WTC11 (cell line): ENCODE measurements around the gene COL19A1. TPM values are rescaled to one million over a fixed set of nuclear protein-coding genes. Genes with fewer than 3 reads are reported as not detected.

Experiments
- ATAC-seq: fragments of 200-7000 bp; cut with Tn5 transposase; 2 replicates; pipeline ENCODE4 v1.10.0; 2021; ENCODE audit warnings: mild to moderate bottlenecking, moderate library complexity
- CTCF ChIA-PET: fragments of 300-600 bp; sonication (Branson Sonifier 250); formaldehyde crosslinking; loops from one replicate; lab custom pipeline; 2021; ENCODE audit warnings: antibody characterized with exemption; lab: Charles Lee
- POLR2A ChIA-PET: fragments of 350-600 bp; sonication (Branson Sonifier 250); formaldehyde crosslinking; loops from one replicate; lab custom pipeline; 2021; ENCODE audit warnings: antibody characterized with exemption; lab: Charles Lee
- DNase-seq: peaks from one replicate; pipeline ENCODE4 v3.0.0; 2021; ENCODE audit warnings: low spot score
- H3K27ac Mint-ChIP-seq: 2 replicates; pipeline ENCODE4 v1.8.0; 2021; ENCODE audit warnings: mixed read lengths
- H3K27me3 Mint-ChIP-seq: 2 replicates; pipeline ENCODE4 v1.8.0; 2021; ENCODE audit warnings: low read depth, mild to moderate bottlenecking, moderate library complexity, mixed read lengths
- H3K36me3 Mint-ChIP-seq: 2 replicates; pipeline ENCODE4 v1.8.0; 2021; ENCODE audit warnings: mixed read lengths
- H3K4me1 Mint-ChIP-seq: 2 replicates; pipeline ENCODE4 v1.8.0; 2022; ENCODE audit warnings: mixed read lengths
- H3K4me3 Mint-ChIP-seq: 2 replicates; pipeline ENCODE4 v1.8.0; 2021; ENCODE audit warnings: mild to moderate bottlenecking, moderate library complexity, mixed read lengths
- H3K9me3 Mint-ChIP-seq: 2 replicates; pipeline ENCODE4 v1.8.0; 2021; ENCODE audit warnings: mixed read lengths
- ETV6 ChIP-seq: sonication (generic); formaldehyde crosslinking; IDR thresholded peaks from 2 replicates; pipeline ENCODE4 v1.8.1; 2022; ENCODE audit warnings: mild to moderate bottlenecking, missing genetic modification reagents
- FOXK1 ChIP-seq: sonication (generic); formaldehyde crosslinking; IDR thresholded peaks from 2 replicates; pipeline ENCODE4 v1.8.0; 2022; ENCODE audit warnings: mild to moderate bottlenecking, moderate library complexity, missing genetic modification reagents
- FOXP1 ChIP-seq: sonication (generic); formaldehyde crosslinking; IDR thresholded peaks from 2 replicates; pipeline ENCODE4 v1.8.0; 2022; ENCODE audit warnings: missing genetic modification reagents, mild to moderate bottlenecking, moderate library complexity, borderline replicate concordance
- GTF2I ChIP-seq: fragments of 250-450 bp; sonication (Bioruptor Pico); conservative IDR thresholded peaks from 2 replicates; pipeline ENCODE4 v1.4.0; 2021; ENCODE audit warnings: mild to moderate bottlenecking
- MYBL2 ChIP-seq: sonication (generic); formaldehyde crosslinking; IDR thresholded peaks from 2 replicates; pipeline ENCODE4 v1.8.1; 2023; ENCODE audit warnings: mild to moderate bottlenecking, moderate library complexity, missing genetic modification reagents
- NFATC4 ChIP-seq: fragments of 250-450 bp; sonication (Bioruptor Pico); IDR thresholded peaks from 2 replicates; pipeline ENCODE4 v1.9.0; 2021; ENCODE audit warnings: mild to moderate bottlenecking
- NR3C1 ChIP-seq: sonication (generic); formaldehyde crosslinking; conservative IDR thresholded peaks from 2 replicates; pipeline ENCODE4 v1.8.1; 2023; ENCODE audit warnings: low read depth, mild to moderate bottlenecking, missing genetic modification reagents
- PRRX2 ChIP-seq: fragments of 250-450 bp; sonication (Bioruptor Pico); IDR thresholded peaks from 2 replicates; pipeline ENCODE4 v1.8.0; 2021; ENCODE audit warnings: mild to moderate bottlenecking
- RELA ChIP-seq: sonication (generic); formaldehyde crosslinking; IDR thresholded peaks from 2 replicates; pipeline ENCODE4 v1.8.1; 2022; ENCODE audit warnings: missing genetic modification reagents, mild to moderate bottlenecking, borderline replicate concordance
- RORB ChIP-seq: fragments of 250-450 bp; sonication (Bioruptor Pico); IDR thresholded peaks from 2 replicates; pipeline ENCODE4 v1.9.0; 2021; ENCODE audit warnings: mild to moderate bottlenecking
- TP53 ChIP-seq: sonication (generic); formaldehyde crosslinking; IDR thresholded peaks from 2 replicates; pipeline ENCODE4 v1.8.1; 2023; ENCODE audit warnings: mild to moderate bottlenecking, missing genetic modification reagents
- ZBTB21 ChIP-seq: sonication (generic); formaldehyde crosslinking; IDR thresholded peaks from 2 replicates; pipeline ENCODE4 v1.8.1; 2023; ENCODE audit warnings: mild to moderate bottlenecking, missing genetic modification reagents, borderline replicate concordance
- ZNF317 ChIP-seq: sonication (generic); formaldehyde crosslinking; IDR thresholded peaks from 2 replicates; pipeline ENCODE4 v1.8.1; 2023; ENCODE audit warnings: low read depth, mild to moderate bottlenecking, moderate library complexity, missing genetic modification reagents, borderline replicate concordance
- total RNA-seq: library from RNA; stranded (reverse); gene quantifications from 3 replicates; pipeline ENCODE4 v1.2.3, GENCODE V29; 2021
- TF ChIP-seq, protein P1 (sequence below): sonication (generic); formaldehyde crosslinking; IDR thresholded peaks from 2 replicates; pipeline ENCODE4 v1.8.0; 2022; ENCODE audit warnings: mild to moderate bottlenecking, missing genetic modification reagents
- TF ChIP-seq, protein P2 (sequence below): fragments of 250-450 bp; sonication (Bioruptor Pico); IDR thresholded peaks from 2 replicates; pipeline ENCODE4 v1.9.0; 2021; ENCODE audit warnings: mild to moderate bottlenecking, borderline replicate concordance
- TF ChIP-seq, protein P3 (sequence below): sonication (generic); formaldehyde crosslinking; IDR thresholded peaks from 2 replicates; pipeline ENCODE4 v1.8.1; 2022; ENCODE audit warnings: missing genetic modification reagents, borderline replicate concordance
- TF ChIP-seq, protein P4 (sequence below): sonication (generic); formaldehyde crosslinking; IDR thresholded peaks from 2 replicates; pipeline ENCODE4 v1.8.0; 2022; ENCODE audit warnings: mild to moderate bottlenecking, missing genetic modification reagents
- TF ChIP-seq, protein P5 (sequence below): sonication (generic); formaldehyde crosslinking; IDR thresholded peaks from 2 replicates; pipeline ENCODE4 v1.8.1; 2022; ENCODE audit warnings: mild to moderate bottlenecking, moderate library complexity, missing genetic modification reagents
- TF ChIP-seq, protein P6 (sequence below): sonication (generic); formaldehyde crosslinking; IDR thresholded peaks from 2 replicates; pipeline ENCODE4 v1.8.1; 2023; ENCODE audit warnings: mild to moderate bottlenecking, missing genetic modification reagents, moderate library complexity
- TF ChIP-seq, protein P7 (sequence below): sonication (generic); formaldehyde crosslinking; IDR thresholded peaks from 2 replicates; pipeline ENCODE4 v1.8.1; 2023; ENCODE audit warnings: mild to moderate bottlenecking, moderate library complexity, missing genetic modification reagents
- TF ChIP-seq, protein P8 (sequence below): sonication (generic); formaldehyde crosslinking; IDR thresholded peaks from 2 replicates; pipeline ENCODE4 v1.8.1; 2023; ENCODE audit warnings: mild to moderate bottlenecking, missing genetic modification reagents

COL19A1 gene
- total RNA-seq, 1 experiment from 2014 or later, result not detected

DNA sequence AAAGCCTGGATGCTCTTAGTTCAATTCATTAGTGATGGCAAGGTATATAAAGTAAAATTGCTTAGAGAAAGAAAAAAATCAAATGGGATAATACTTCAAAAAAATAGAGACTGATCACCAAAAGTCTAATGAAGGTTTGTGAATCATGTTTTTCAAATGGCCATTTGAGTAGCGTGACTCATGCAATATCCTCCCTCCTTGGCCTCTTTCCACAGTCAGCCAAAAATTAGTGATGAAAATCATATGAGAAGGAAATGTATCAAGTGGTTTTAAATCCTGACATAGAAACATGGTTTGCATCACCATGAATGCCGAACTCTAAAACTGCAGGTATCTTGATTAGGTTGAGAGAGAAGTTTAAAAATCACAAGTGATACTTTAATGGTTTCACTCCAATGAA is 1.2 kb upstream of the COL19A1 start (continued):
- TF ChIP-seq, protein P1, sequence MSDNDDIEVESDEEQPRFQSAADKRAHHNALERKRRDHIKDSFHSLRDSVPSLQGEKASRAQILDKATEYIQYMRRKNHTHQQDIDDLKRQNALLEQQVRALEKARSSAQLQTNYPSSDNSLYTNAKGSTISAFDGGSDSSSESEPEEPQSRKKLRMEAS (CRISPR knock-in tag), result no peak
- TF ChIP-seq ETV6 (CRISPR knock-in tag) (no peak), PRRX2 (CRISPR knock-in tag) (no peak)

DNA sequence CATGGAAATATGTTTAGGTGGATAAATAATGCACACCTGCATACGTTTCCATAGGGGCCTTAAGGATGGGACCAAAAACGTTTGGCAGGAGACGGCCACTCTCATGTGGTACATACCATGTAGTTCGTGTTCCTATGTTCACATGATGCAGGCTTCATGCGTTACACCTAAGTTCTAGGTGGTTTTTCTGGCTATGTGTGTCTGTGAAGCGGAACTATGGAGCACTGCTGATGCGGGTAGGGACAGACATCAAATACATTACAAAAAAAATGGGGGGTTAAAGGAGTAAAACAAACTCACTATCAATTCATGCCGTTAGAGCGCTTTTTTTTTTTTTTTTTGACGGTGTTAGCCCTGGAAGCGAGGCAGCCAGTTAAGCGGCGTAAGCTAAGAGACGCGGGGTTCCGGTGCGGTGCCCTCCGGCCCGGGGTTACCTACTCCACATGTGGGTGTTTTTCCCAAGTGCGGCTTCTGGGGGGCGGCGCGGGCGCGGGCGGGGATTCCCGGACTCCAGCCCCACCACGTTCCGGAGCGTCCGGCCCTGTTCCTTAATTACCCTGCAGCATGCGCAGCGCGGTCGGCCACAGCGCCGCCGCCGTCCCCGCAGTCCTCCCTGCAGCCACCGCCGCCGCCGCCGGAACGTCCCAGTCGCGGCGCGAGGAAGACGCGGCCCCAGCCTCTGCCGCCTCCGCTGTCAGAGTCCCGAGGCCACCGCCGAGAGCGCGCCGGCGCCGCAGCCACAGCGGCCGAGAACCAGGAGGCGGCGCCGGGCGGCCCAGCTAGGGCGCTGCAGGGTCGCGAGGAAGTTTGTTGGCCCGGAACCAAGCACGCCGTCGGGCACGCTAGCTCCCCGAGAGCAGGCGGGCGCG is 648 bp downstream of the COL19A1 start:
- DNase-seq, result peak; percentile 68
- Mint-ChIP-seq H3K27ac (no peak overlapping the region), H3K4me3 (peak overlapping the region; percentile 87), H3K9me3 (no peaks in the 10 kb centered on the region), H3K4me1 (peaks cover 24% of the 10 kb centered on the region), H3K27me3 (peaks cover 60% of the 10 kb centered on the region), H3K36me3 (no peaks in the 10 kb centered on the region)
- ChIA-PET POLR2A (interaction anchor here (1.1 kb wide), 1 partner anchor 70 kb away, joined by 4 read pairs; the partner anchor contains the start of gene LMBRD1), CTCF (interaction anchor here (0.6 to 1.9 kb wide), 13 partner anchors 9 to 1744 kb away, joined by 3 to 7 read pairs (median 3); no protein-coding TSS in a partner anchor)
- ATAC-seq, result peak; percentile 85
- TF ChIP-seq, protein P2, sequence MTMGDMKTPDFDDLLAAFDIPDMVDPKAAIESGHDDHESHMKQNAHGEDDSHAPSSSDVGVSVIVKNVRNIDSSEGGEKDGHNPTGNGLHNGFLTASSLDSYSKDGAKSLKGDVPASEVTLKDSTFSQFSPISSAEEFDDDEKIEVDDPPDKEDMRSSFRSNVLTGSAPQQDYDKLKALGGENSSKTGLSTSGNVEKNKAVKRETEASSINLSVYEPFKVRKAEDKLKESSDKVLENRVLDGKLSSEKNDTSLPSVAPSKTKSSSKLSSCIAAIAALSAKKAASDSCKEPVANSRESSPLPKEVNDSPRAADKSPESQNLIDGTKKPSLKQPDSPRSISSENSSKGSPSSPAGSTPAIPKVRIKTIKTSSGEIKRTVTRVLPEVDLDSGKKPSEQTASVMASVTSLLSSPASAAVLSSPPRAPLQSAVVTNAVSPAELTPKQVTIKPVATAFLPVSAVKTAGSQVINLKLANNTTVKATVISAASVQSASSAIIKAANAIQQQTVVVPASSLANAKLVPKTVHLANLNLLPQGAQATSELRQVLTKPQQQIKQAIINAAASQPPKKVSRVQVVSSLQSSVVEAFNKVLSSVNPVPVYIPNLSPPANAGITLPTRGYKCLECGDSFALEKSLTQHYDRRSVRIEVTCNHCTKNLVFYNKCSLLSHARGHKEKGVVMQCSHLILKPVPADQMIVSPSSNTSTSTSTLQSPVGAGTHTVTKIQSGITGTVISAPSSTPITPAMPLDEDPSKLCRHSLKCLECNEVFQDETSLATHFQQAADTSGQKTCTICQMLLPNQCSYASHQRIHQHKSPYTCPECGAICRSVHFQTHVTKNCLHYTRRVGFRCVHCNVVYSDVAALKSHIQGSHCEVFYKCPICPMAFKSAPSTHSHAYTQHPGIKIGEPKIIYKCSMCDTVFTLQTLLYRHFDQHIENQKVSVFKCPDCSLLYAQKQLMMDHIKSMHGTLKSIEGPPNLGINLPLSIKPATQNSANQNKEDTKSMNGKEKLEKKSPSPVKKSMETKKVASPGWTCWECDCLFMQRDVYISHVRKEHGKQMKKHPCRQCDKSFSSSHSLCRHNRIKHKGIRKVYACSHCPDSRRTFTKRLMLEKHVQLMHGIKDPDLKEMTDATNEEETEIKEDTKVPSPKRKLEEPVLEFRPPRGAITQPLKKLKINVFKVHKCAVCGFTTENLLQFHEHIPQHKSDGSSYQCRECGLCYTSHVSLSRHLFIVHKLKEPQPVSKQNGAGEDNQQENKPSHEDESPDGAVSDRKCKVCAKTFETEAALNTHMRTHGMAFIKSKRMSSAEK, result no peak
- TF ChIP-seq, protein P3, sequence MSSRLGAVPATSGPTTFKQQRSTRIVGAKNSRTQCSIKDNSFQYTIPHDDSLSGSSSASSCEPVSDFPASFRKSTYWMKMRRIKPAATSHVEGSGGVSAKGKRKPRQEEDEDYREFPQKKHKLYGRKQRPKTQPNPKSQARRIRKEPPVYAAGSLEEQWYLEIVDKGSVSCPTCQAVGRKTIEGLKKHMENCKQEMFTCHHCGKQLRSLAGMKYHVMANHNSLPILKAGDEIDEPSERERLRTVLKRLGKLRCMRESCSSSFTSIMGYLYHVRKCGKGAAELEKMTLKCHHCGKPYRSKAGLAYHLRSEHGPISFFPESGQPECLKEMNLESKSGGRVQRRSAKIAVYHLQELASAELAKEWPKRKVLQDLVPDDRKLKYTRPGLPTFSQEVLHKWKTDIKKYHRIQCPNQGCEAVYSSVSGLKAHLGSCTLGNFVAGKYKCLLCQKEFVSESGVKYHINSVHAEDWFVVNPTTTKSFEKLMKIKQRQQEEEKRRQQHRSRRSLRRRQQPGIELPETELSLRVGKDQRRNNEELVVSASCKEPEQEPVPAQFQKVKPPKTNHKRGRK (CRISPR knock-in tag), result no peak
- TF ChIP-seq TP53 (CRISPR knock-in tag) (peak; percentile 56; the same call in 1 of the 2 replicates), NR3C1 (no peak), ZBTB21 (no peak), MYBL2 (CRISPR knock-in tag) (no peak), GTF2I (no peak), RORB (CRISPR knock-in tag) (no peak), NFATC4 (CRISPR knock-in tag) (no peak), ETV6 (CRISPR knock-in tag) (peak; percentile 62), PRRX2 (CRISPR knock-in tag) (no peak), RELA (CRISPR knock-in tag) (no peak), FOXP1 (peak; percentile 52; the same call in 1 of the 2 replicates), FOXK1 (CRISPR knock-in tag) (no peak), ZNF317 (no peak)
- TF ChIP-seq, protein P4, sequence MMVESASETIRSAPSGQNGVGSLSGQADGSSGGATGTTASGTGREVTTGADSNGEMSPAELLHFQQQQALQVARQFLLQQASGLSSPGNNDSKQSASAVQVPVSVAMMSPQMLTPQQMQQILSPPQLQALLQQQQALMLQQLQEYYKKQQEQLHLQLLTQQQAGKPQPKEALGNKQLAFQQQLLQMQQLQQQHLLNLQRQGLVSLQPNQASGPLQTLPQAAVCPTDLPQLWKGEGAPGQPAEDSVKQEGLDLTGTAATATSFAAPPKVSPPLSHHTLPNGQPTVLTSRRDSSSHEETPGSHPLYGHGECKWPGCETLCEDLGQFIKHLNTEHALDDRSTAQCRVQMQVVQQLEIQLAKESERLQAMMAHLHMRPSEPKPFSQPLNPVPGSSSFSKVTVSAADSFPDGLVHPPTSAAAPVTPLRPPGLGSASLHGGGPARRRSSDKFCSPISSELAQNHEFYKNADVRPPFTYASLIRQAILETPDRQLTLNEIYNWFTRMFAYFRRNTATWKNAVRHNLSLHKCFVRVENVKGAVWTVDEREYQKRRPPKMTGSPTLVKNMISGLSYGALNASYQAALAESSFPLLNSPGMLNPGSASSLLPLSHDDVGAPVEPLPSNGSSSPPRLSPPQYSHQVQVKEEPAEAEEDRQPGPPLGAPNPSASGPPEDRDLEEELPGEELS (CRISPR knock-in tag), result peak; percentile 74; the same call in 1 of the 2 replicates
- TF ChIP-seq, protein P5, sequence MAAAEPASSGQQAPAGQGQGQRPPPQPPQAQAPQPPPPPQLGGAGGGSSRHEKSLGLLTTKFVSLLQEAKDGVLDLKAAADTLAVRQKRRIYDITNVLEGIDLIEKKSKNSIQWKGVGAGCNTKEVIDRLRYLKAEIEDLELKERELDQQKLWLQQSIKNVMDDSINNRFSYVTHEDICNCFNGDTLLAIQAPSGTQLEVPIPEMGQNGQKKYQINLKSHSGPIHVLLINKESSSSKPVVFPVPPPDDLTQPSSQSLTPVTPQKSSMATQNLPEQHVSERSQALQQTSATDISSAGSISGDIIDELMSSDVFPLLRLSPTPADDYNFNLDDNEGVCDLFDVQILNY, result peak; percentile 57; the same call in 1 of the 2 replicates
- TF ChIP-seq, protein P6, sequence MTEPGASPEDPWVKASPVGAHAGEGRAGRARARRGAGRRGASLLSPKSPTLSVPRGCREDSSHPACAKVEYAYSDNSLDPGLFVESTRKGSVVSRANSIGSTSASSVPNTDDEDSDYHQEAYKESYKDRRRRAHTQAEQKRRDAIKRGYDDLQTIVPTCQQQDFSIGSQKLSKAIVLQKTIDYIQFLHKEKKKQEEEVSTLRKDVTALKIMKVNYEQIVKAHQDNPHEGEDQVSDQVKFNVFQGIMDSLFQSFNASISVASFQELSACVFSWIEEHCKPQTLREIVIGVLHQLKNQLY (CRISPR knock-in tag), result no peak
- TF ChIP-seq, protein P7, sequence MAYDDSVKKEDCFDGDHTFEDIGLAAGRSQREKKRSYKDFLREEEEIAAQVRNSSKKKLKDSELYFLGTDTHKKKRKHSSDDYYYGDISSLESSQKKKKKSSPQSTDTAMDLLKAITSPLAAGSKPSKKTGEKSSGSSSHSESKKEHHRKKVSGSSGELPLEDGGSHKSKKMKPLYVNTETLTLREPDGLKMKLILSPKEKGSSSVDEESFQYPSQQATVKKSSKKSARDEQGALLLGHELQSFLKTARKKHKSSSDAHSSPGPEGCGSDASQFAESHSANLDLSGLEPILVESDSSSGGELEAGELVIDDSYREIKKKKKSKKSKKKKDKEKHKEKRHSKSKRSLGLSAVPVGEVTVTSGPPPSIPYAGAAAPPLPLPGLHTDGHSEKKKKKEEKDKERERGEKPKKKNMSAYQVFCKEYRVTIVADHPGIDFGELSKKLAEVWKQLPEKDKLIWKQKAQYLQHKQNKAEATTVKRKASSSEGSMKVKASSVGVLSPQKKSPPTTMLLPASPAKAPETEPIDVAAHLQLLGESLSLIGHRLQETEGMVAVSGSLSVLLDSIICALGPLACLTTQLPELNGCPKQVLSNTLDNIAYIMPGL (CRISPR knock-in tag), result peak; percentile 87; the same call in 1 of the 2 replicates
- TF ChIP-seq, protein P8, sequence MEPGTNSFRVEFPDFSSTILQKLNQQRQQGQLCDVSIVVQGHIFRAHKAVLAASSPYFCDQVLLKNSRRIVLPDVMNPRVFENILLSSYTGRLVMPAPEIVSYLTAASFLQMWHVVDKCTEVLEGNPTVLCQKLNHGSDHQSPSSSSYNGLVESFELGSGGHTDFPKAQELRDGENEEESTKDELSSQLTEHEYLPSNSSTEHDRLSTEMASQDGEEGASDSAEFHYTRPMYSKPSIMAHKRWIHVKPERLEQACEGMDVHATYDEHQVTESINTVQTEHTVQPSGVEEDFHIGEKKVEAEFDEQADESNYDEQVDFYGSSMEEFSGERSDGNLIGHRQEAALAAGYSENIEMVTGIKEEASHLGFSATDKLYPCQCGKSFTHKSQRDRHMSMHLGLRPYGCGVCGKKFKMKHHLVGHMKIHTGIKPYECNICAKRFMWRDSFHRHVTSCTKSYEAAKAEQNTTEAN, result no peak
